B cell (primary cell): ENCODE measurements around the gene TRIM27.

ENCODE experiments used
- CTCF ChIP-seq: fragments of 200-600 bp; IDR thresholded peaks from one replicate; pipeline ENCODE4 v1.8.0; 2022; ENCODE audit warnings: antibody characterized with exemption, mild to moderate bottlenecking
- EZH2 ChIP-seq: IDR thresholded peaks from 2 replicates; pipeline ENCODE4 v1.6.1; 2012; ENCODE audit warnings: borderline replicate concordance, low read depth, mild to moderate bottlenecking, moderate library complexity, low read length; ENCODE audit not compliant: insufficient read depth, poor library complexity, severe bottlenecking

GRCh38 chr6:28914941-28915340 lies 8.8 kb downstream of the TRIM27 start:
- TF ChIP-seq EZH2: no peak
- no peak for TF ChIP-seq CTCF
